Measurements from ENCODE around the gene MMAB. TPM values are rescaled to one million over a fixed set of nuclear protein-coding genes. Genes with fewer than 3 reads are reported as not detected.
A peak's percentile ranks its signal among the peaks of the same experiment; 100 is the strongest.

The MMAB gene
- polyA plus RNA-seq, 3 donors from 2014 or later = 25.6 to 61.6 (median 59.0) TPM

DNA sequence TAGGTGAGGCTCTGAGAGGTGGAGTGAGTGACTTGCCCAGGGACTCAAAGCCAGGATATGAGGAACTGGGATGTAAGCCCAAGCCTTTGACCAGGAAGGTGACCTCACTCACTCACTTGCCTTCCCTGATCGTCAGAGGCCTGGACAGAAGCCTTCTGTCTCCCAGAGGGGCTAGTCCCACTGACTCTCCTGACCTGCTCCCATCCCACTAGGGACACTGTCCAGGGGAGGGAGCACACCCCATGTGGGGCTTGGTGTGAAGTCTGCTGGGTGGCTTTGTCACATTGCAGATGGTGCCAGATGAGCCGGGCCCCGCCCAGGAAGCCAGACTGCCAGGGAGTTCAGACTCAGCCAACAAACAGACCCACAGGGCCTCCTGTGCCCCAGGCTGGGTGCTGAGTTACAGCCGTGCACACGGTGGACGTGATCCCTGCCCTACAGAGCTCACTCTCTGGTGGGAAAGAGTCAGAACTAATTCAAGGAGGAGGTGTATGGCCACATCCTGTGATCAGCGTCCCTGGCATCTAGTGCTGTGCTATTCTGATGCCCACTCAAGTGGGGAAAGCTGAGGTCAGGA is 28.3 kb downstream of the MMAB start:
- Mint-ChIP-seq H3K4me1 (peaks cover 80 to 83% of the 10 kb centered on the region in 2 donors), H3K9me3 (no peaks in the 10 kb centered on the region), H3K36me3 (peaks cover 0 to 3% (median 0%) of the 10 kb centered on the region in 3 donors), H3K27me3 (ENCODE audit: low read depth in 3 of 3) (peaks cover 0 to 1% (median 0%) of the 10 kb centered on the region in 3 donors), H3K27ac (peak overlapping the region; percentile 83 to 97 (median 93)), H3K4me3 (peak overlapping the region; percentile 76 to 85 (median 81))
- peak; percentile 50 to 65 (median 52) for DNase-seq

DNA sequence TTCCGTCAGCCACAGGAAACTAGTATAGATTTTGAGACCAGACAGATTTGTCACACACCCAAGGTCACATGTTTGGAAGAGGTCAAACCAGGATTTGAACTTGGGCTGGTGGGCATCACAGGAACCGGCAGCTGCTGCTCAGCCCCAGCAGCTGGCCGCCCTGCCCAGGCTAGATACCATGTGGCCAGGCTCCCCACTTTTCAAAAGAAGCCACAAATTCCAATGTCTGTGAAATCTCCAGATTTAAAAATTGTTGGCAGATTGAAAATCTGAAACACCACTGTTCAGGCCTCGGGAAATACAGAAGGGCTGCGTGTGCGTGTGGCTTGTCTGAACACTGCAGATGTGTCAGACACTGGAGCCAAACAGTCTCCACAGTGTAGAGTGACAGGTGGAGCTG is 30.4 kb downstream of the MMAB start:
- peaks cover 59 to 62% of the 10 kb centered on the region in 2 donors for H3K4me1 Mint-ChIP-seq
- H3K4me3 Mint-ChIP-seq = peak overlapping the region in 1 of 5 donors; percentile 64
- no peaks in the 10 kb centered on the region for H3K27me3 Mint-ChIP-seq (ENCODE audit: low read depth in 3 of 3)
- no peak for DNase-seq
- peaks cover 0 to 3% (median 3%) of the 10 kb centered on the region in 3 donors for H3K36me3 Mint-ChIP-seq
- H3K27ac Mint-ChIP-seq = peak overlapping the region; percentile 37 to 83 (median 56)
- no peaks in the 10 kb centered on the region for H3K9me3 Mint-ChIP-seq

DNA sequence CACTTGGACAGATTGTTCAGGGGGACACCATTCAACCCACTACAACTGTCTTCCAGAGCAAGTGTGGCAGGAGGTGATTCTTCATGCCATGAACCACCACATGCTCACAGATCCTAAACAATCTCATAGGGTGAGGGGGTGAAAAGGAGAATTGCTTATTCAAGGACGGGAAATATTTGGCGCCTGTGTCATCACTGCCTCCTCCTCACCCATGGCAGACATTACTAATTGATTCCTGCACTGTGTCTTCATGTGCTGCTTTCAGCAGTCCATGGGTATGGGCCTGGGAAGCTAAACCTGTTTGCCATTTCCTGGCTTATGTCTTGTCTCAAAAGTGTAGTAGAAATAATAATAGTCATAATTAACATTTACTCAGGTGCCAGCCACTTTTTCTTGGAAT is 31.3 kb downstream of the MMAB start:
- Mint-ChIP-seq H3K27me3 (ENCODE audit: low read depth in 3 of 3) (no peaks in the 10 kb centered on the region), H3K27ac (peak overlapping the region in 3 of 6 donors; percentile 53 to 83 (median 57))

DNA sequence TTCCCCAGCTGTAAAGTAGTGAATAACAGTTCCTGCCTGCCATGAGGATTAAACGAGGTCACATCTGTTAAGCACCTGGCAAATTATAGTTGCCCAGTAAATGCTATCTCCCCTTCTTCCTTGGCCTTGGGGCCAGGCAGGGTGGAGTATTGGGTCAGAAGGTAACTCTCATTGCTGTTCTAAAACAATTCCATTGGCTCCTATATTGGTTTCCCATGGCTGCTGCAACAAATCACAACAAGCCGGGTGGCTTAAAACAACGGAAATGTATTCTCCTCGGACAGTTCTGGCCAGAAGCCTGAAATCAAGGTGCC is 31.9 kb downstream of the MMAB start:
- H3K4me1 Mint-ChIP-seq = peaks cover 46 to 47% of the 10 kb centered on the region in 2 donors
- no peak for DNase-seq
- no peak overlapping the region for H3K4me3 Mint-ChIP-seq
- H3K9me3 Mint-ChIP-seq = no peaks in the 10 kb centered on the region
- peaks cover 0 to 9% (median 3%) of the 10 kb centered on the region in 3 donors for H3K36me3 Mint-ChIP-seq
- H3K27me3 Mint-ChIP-seq (ENCODE audit: low read depth in 3 of 3) = no peaks in the 10 kb centered on the region
- peak overlapping the region in 1 of 6 donors; percentile 53 for H3K27ac Mint-ChIP-seq

More for the DNA sequence above, 31.3 kb downstream of the MMAB start:
- Mint-ChIP-seq H3K4me1 (peaks cover 51 to 54% of the 10 kb centered on the region in 2 donors), H3K9me3 (no peaks in the 10 kb centered on the region), H3K4me3 (no peak overlapping the region), H3K36me3 (peaks cover 0 to 3% (median 3%) of the 10 kb centered on the region in 3 donors)
- no peak for DNase-seq

DNA sequence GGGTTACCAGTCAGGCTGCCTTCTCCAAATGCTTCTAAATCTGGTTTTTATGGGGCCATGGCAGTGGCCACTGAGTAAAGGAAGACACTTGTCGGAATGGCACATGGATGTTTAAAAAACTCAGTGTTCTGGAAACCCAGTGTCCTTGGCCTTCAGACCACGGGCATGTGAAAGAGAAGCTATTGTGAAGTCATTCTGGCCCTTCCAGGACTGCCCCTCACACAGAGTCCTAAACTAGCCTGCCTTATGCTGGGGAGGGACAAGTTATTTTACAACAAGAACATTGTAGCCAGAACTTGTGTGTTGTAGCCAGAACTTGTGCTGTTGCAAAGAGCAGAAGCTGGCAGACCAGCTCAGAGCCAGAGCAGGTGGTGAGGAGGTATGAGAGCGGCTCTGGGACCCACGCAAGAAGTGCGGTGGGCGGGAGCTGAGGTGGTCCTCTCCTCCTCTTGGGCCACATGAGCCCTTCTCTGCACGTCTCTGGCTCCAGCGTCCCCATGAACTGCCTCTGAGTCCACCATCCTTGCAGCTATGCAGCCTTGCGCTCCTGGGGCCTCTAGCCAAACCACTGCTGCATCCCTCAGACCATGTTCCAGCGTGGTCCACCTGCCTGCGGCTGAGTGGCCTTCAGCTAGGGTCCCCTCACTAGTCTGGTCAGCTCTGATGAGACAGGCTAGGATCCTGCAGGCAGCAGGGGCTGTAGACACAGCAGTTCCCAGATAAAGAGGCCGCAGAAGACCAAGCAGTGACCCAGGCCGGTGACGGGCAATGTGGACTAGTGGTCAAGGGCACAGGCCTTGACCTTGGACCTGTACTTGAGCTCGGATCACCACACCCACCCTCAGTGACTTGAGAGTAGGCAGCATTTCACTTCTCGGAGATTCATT is 32.5 kb downstream of the MMAB start:
- H3K36me3 Mint-ChIP-seq = peaks cover 0 to 12% (median 3%) of the 10 kb centered on the region in 3 donors
- no peaks in the 10 kb centered on the region for H3K27me3 Mint-ChIP-seq (ENCODE audit: low read depth in 3 of 3)
- no peak overlapping the region for H3K27ac Mint-ChIP-seq
- H3K4me1 Mint-ChIP-seq = peaks cover 40 to 41% of the 10 kb centered on the region in 2 donors
- no peak overlapping the region for H3K4me3 Mint-ChIP-seq
- H3K9me3 Mint-ChIP-seq = no peaks in the 10 kb centered on the region
- DNase-seq = no peak

DNA sequence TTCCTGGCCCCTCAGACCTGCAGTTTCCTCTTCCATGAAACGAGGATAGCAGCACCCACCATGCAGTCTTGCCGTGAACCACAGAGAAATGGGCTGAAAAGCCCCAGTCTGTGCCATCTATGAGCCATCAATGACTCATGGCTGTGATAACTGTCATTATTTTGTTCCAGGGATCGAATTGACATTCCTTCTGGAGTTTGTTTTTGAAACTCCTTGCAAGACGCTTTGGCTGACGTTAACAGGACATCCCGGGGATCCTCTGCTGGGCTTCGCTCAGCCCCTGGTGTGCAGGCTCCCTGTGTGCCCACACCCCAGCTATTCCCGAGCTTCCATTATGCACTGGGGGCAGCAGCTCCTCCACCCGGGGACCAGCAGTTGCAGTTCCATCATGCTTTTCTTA is 33.8 kb downstream of the MMAB start:
- peaks cover 0 to 17% (median 9%) of the 10 kb centered on the region in 3 donors for H3K36me3 Mint-ChIP-seq
- no peaks in the 10 kb centered on the region for H3K9me3 Mint-ChIP-seq
- H3K4me1 Mint-ChIP-seq = peaks cover 27 to 29% of the 10 kb centered on the region in 2 donors
- no peak overlapping the region for H3K4me3 Mint-ChIP-seq
- no peak overlapping the region for H3K27ac Mint-ChIP-seq
- H3K27me3 Mint-ChIP-seq (ENCODE audit: low read depth in 3 of 3) = no peaks in the 10 kb centered on the region
- DNase-seq = no peak

DNA sequence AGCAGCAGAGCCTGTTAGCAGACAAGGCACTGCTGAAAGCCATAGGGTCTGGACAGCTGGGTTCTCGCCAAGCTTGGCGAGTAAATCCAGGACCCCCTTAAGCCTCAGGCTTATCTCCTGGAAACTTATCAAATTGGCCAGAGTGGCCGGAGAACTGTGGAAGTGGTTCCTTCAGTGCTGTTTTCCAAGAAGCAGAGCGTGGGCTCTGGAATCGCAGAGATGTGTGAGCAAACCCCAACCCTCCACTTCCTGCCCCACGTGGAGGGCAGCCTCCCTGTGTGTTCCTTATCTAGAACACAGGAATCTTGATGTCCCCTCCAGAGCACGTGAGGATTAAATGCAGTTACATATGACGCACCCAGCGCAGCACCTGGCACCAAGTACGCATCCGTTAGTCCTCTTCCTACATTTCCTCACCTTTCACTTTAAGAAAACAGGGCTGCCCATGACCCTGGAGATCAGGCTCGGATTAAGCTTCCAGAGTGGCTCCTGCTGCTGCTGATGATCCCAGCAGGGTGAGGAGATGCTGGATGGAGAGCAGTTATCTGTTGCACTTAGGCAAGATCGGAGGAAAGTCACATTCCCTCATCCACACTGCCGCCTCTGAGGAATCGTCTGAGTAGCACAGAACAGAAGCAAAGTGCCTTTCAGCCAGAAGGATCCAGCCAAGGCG is 35.0 kb downstream of the MMAB start:
- no peak for DNase-seq
- H3K36me3 Mint-ChIP-seq = peaks cover 0 to 21% (median 9%) of the 10 kb centered on the region in 3 donors
- no peaks in the 10 kb centered on the region for H3K9me3 Mint-ChIP-seq
- H3K4me1 Mint-ChIP-seq = peaks cover 15 to 17% of the 10 kb centered on the region in 2 donors
- no peak overlapping the region for H3K27ac Mint-ChIP-seq
- H3K27me3 Mint-ChIP-seq (ENCODE audit: low read depth in 3 of 3) = no peaks in the 10 kb centered on the region
- no peak overlapping the region for H3K4me3 Mint-ChIP-seq

DNA sequence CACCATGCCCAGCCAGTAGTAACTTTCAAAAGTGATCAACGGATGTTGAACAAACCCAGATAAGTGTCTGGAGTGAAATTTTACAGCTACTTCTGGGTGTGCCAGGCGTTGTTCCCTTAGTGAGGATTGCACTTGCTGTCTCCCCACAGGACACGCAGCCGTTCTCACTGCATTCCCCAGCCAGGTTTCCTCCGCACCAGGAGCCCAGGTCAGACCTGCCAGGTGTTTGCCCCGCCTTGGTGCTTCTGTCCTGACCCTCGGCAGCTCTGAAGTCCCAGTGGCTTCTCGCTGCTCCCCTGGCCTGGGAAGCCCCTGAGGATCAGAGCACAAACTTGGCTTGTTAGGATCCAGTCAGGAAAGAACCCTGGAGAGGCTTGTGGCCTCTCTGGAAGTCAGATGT is 36.2 kb downstream of the MMAB start:
- no peak for DNase-seq
- Mint-ChIP-seq H3K9me3 (no peaks in the 10 kb centered on the region), H3K4me3 (no peak overlapping the region), H3K4me1 (peaks cover 3 to 5% of the 10 kb centered on the region in 2 donors), H3K27me3 (ENCODE audit: low read depth in 3 of 3) (no peaks in the 10 kb centered on the region), H3K36me3 (peaks cover 0 to 24% (median 9%) of the 10 kb centered on the region in 3 donors), H3K27ac (no peak overlapping the region)

DNA sequence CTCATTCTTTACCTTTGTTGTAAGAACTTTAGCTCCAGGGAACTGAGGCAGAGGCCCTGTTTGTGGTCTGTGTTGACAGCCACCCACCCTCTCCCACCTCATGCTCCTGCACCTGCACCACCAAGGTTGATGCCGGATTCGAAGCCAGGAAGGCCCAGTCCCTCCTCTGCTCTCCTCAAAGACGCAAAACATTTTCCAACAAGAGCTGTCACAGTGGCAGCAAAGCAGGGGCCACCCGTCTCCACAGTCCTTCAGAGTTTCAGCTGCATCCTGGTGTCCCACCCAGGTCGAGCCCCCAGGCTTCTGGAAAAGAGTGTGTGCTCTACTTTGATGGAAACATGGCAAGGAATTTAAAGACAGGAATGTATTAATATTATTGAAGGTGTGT is 37.4 kb downstream of the MMAB start:
- Mint-ChIP-seq H3K36me3 (peaks cover 3 to 32% (median 8%) of the 10 kb centered on the region in 3 donors), H3K9me3 (no peaks in the 10 kb centered on the region), H3K27ac (peak overlapping the region in 1 of 6 donors; percentile 29), H3K4me3 (no peak overlapping the region), H3K27me3 (ENCODE audit: low read depth in 3 of 3) (no peaks in the 10 kb centered on the region), H3K4me1 (no peaks in the 10 kb centered on the region)
- no peak for DNase-seq

DNA sequence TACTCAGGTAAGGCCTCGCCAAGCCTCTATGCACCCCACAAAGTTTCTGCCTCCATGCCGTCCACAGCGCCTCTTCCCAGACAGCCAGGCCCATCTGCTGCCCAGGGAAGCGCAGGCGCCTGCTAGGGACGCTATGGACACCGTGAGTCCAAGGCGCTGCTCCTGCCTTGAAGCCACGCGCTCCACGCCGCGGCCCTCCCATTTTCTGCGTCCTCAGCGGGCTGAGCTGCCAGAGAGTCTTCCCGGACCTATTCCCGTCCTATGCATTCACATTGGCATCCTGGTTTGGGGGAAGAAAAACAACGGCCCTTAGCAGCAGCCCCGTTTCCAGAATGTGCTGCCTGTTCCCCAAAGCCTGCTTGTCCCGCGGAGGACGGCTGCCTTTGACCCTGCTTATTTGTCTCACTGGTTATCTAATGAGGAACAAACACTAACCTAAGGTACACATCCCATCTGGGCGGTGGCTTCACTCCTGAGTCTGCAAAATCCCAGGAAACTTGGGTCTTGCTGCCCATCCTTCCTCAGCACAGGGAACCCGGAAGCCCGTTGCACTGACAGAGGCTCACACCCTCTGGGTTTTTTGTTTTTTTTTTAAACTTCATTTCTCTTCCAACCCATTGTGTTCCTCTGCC is 38.0 kb downstream of the MMAB start:
- Mint-ChIP-seq H3K9me3 (no peaks in the 10 kb centered on the region), H3K4me1 (no peaks in the 10 kb centered on the region), H3K27ac (no peak overlapping the region), H3K4me3 (no peak overlapping the region), H3K36me3 (peaks cover 5 to 35% (median 12%) of the 10 kb centered on the region in 3 donors), H3K27me3 (ENCODE audit: low read depth in 3 of 3) (no peaks in the 10 kb centered on the region)
- DNase-seq = no peak

DNA sequence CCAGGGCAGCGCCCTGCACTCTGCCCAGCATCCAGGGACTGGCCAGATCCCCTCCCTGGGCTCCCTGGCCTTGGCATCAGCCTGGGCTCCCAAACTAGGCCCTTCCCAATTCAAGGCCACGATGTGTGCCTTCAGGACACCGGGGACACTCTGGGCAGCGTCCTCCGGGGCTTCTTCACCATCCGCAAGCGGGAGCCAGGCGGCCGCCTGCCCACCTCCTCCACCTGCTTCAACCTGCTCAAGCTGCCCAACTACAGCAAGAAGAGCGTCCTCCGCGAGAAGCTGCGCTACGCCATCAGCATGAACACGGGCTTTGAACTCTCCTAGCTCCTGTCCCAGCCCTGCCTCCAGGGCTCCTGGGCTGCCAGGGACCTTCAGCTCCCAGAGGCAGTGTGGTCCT is 38.8 kb downstream of the MMAB start:
- Mint-ChIP-seq H3K36me3 (peaks cover 9 to 43% (median 13%) of the 10 kb centered on the region in 3 donors), H3K27me3 (ENCODE audit: low read depth in 3 of 3) (no peaks in the 10 kb centered on the region), H3K9me3 (no peaks in the 10 kb centered on the region), H3K4me1 (no peaks in the 10 kb centered on the region), H3K27ac (no peak overlapping the region), H3K4me3 (no peak overlapping the region)
- no peak for DNase-seq

DNA sequence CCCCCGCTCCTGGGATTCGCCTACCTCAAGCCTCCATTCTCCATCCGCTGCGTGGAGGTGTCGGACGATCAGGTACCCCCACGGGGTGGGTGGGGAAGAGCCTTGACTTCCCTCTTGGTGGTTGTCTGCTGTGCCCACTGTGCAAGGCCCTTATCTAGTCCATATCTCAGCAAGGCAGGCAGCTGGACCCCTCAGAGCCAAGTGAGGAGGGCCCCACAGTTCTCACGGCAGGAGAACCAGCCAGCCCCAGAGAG is 39.9 kb downstream of the MMAB start:
- Mint-ChIP-seq H3K27ac (no peak overlapping the region), H3K4me1 (no peaks in the 10 kb centered on the region), H3K4me3 (no peak overlapping the region), H3K36me3 (peaks cover 9 to 41% (median 13%) of the 10 kb centered on the region in 3 donors), H3K27me3 (ENCODE audit: low read depth in 3 of 3) (no peaks in the 10 kb centered on the region), H3K9me3 (no peaks in the 10 kb centered on the region)
- no peak for DNase-seq

DNA sequence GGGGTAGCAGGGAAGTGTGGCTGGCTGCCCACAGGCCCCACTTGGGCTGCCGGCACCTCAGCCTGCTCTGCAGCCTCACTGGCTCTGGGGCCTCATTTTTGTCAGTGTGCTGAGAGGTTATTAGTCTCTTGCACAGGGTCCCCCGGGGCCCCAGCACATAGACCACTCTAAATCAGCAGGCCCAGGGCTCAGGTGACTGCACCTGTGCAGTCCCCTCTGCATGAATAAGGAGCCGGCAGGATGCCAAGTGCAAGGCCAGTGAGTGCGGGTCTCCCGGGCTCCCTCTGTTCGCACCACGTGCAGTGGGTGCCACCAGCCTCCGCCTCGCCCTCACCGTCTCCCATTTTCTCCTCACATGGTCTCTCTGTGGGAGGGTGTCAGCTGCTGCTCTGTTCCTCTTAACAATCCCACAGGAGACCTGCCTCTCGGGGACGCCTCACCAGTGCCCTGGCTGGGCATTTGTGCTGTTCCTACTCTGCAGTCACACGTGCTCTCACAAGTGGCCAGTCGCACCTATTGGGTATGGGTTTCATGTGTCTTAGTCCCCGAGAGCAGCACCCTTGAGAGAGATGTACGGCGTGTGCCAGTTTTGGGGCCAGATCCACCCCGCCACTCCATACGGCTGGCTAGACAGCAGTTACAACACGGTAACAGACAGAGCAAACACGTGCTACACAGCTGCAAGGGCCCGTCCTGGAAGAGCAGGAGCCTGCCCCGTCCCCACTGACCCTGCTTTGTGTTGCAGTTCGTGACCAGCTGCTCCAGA is 40.4 kb downstream of the MMAB start:
- DNase-seq = no peak

More for the DNA sequence above, 40.4 kb downstream of the MMAB start:
- Mint-ChIP-seq H3K27ac (no peak overlapping the region), H3K36me3 (peaks cover 9 to 40% (median 13%) of the 10 kb centered on the region in 3 donors), H3K9me3 (no peaks in the 10 kb centered on the region), H3K27me3 (ENCODE audit: low read depth in 3 of 3) (no peaks in the 10 kb centered on the region), H3K4me1 (no peaks in the 10 kb centered on the region), H3K4me3 (no peak overlapping the region)

All from immature natural killer cell (primary cell).